ENCODE results near the gene TWF2. TPM values are rescaled to one million over a fixed set of nuclear protein-coding genes. Genes with fewer than 3 reads are reported as not detected.

The TWF2 gene
- total RNA-seq, 2 donors from 2014 or later, result 52.2 to 69.2 TPM

DNA sequence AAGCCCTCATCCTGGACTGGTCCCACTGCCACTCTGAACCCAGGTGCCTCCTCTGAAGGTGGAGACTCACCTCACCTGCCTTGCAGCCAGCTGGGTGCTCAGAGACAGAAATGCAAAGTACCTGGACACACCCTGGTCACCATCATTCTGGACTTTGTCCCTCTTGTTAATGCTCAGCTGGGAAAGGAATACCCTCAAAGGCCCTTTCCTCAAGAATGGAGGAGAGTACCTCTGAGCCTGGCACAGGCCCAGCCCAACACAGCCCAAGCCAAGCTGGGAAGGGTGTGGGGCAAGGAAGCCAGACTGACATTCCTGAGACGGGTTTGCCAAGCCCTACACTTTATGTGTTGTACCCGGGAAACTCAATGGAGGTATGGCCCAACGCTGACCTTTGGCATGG, 42.0 kb downstream of the TWF2 start:
- TF ChIP-seq, protein P1, sequence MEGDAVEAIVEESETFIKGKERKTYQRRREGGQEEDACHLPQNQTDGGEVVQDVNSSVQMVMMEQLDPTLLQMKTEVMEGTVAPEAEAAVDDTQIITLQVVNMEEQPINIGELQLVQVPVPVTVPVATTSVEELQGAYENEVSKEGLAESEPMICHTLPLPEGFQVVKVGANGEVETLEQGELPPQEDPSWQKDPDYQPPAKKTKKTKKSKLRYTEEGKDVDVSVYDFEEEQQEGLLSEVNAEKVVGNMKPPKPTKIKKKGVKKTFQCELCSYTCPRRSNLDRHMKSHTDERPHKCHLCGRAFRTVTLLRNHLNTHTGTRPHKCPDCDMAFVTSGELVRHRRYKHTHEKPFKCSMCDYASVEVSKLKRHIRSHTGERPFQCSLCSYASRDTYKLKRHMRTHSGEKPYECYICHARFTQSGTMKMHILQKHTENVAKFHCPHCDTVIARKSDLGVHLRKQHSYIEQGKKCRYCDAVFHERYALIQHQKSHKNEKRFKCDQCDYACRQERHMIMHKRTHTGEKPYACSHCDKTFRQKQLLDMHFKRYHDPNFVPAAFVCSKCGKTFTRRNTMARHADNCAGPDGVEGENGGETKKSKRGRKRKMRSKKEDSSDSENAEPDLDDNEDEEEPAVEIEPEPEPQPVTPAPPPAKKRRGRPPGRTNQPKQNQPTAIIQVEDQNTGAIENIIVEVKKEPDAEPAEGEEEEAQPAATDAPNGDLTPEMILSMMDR (IDR thresholded peaks at IDR 0.05), result no peak
- no peaks in the 10 kb centered on the region for H3K27me3 ChIP-seq (replicated peaks; ENCODE audit: insufficient read depth)
- H3K9me3 ChIP-seq, result no peaks in the 10 kb centered on the region
- H3K27ac ChIP-seq, result no peak overlapping the region
- H3K36me3 ChIP-seq, result no peaks in the 10 kb centered on the region
- H3K4me3 ChIP-seq, result no peak overlapping the region
- H3K4me1 ChIP-seq (ENCODE audit: control insufficient read depth in 1 of 2, low read depth in 2 of 2), result peaks cover 16 to 28% of the 10 kb centered on the region in 2 donors
- DNase-seq (ENCODE audit: low spot score), result no peak
- ATAC-seq (ENCODE audit: insufficient number of reproducible peaks, low FRiP score, low read depth), result no peak

DNA sequence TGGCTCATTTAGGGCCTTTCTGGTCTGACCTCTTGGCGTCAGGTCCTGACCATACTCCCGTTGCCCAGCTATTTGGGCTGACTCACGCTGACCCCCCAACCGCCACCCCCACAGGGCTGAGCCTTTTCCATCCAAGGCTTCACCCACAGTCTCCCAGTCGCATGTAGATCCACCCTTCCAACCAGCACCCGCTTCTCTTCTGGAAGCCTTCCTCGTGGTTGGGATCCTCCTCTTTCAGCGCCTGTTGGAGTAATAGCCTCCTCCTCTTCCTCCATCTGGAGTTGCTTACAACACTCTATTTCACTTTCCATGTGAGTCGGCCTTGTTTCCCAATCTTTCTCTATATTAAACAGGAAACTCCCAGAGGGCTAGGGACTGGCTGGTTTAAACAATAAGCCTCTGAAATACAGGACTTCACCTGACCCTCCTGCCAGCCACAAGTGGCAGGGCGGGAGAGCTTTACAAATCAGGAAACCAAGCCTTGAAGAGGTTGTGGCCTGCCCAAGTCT, 43.1 kb downstream of the TWF2 start:
- TF ChIP-seq, protein P1 (IDR thresholded peaks at IDR 0.05), result no peak
- Histone ChIP-seq H3K27me3 (replicated peaks; ENCODE audit: insufficient read depth) (no peaks in the 10 kb centered on the region), H3K27ac (no peak overlapping the region), H3K36me3 (no peaks in the 10 kb centered on the region), H3K4me3 (no peak overlapping the region), H3K4me1 (ENCODE audit: control insufficient read depth in 1 of 2, low read depth in 2 of 2) (peaks cover 16 to 29% of the 10 kb centered on the region in 2 donors), H3K9me3 (no peaks in the 10 kb centered on the region)
- no peak for ATAC-seq (ENCODE audit: insufficient number of reproducible peaks, low FRiP score, low read depth)
- DNase-seq (ENCODE audit: low spot score), result no peak

DNA sequence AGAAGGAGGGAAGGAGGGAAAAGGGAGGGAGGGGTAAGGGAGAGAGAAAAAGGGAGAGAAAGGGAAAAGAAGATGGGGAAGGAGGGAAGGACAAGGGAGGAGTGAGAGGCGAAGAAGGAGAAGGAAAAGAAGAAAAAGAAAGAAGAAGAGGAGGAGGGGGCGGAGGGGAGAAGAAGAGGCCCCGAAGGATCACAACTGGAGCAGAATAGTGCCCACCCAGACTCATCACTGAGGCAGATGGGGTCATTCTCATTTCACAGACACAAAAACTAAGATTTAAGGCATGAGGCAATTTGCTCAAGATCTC, 43.7 kb downstream of the TWF2 start:
- no peak overlapping the region for H3K27ac ChIP-seq
- DNase-seq (ENCODE audit: low spot score) (no peak), ATAC-seq (ENCODE audit: insufficient number of reproducible peaks, low FRiP score, low read depth) (no peak)
- H3K9me3 ChIP-seq, result no peaks in the 10 kb centered on the region
- TF ChIP-seq, protein P1 (IDR thresholded peaks at IDR 0.05), result no peak
- H3K27me3 ChIP-seq (replicated peaks; ENCODE audit: insufficient read depth), result no peaks in the 10 kb centered on the region
- no peak overlapping the region for H3K4me3 ChIP-seq
- peaks cover 20 to 36% of the 10 kb centered on the region in 2 donors for H3K4me1 ChIP-seq (ENCODE audit: control insufficient read depth in 1 of 2, low read depth in 2 of 2)
- no peaks in the 10 kb centered on the region for H3K36me3 ChIP-seq

DNA sequence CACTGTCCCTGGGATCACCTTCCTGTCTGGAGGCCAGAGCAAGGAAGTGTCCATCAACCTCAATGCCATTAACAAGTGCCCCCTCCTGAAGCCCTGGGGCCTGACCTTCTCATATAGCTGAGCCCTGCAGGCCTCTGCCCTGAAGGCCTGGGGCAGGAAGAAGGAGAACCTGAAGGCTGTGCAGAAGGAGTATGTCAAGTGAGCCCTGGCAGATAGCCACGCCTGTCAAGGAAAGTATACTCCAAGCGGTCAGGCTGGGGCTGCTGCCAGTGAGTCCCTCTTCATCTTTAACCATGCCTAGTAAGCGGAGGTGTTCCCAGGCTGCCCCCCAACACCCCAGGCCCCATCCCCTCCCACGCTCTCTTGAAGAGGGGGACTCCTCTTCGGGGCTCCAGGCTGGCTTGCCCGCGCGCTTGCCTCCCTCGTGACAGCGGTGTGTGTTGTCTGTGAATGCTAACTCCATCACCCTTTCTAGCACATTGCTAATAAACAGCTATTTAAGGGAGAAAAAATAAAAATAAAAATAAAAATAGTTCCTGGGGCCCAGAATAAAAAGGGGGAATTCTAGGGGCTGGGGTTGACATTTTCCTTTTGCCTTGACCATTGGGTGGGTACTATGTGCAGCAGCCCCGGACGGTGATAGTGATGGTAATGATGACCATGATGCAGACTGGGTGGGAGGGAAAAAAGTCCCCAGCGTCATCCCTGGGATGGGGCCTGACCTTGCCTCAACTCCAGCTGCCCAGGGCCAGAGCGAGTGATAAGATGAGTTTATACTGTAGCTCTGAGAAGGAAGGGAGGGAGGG, 44.3 kb downstream of the TWF2 start:
- Histone ChIP-seq H3K4me3 (no peak overlapping the region), H3K27ac (no peak overlapping the region), H3K36me3 (no peaks in the 10 kb centered on the region), H3K27me3 (replicated peaks; ENCODE audit: insufficient read depth) (no peaks in the 10 kb centered on the region), H3K9me3 (no peaks in the 10 kb centered on the region), H3K4me1 (ENCODE audit: control insufficient read depth in 1 of 2, low read depth in 2 of 2) (peaks cover 19 to 36% of the 10 kb centered on the region in 2 donors)
- DNase-seq (ENCODE audit: low spot score) (no peak), ATAC-seq (ENCODE audit: insufficient number of reproducible peaks, low FRiP score, low read depth) (no peak)
- TF ChIP-seq, protein P1 (IDR thresholded peaks at IDR 0.05), result no peak

DNA sequence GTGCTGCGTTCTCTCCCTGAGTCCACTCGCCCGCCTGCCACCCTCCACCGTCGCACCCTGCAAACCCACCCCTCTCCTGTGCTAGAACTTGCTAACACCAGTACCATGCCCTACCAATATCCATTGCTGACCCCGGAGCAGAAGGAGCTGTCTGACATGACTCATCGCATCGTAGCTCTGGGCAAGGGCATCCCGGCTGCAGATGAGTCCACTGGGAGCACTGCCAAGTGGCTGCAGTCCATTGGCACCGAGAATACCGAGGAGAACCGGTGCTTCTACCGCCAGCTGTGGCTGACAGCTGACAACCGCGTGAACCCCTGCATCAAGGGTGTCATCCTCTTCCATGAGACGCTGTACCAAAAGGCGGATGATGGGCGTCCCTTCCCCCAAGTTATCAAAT, 45.9 kb downstream of the TWF2 start:
- Histone ChIP-seq H3K9me3 (no peaks in the 10 kb centered on the region), H3K27me3 (replicated peaks; ENCODE audit: insufficient read depth) (no peaks in the 10 kb centered on the region), H3K27ac (no peak overlapping the region), H3K36me3 (no peaks in the 10 kb centered on the region), H3K4me1 (ENCODE audit: control insufficient read depth in 1 of 2, low read depth in 2 of 2) (peaks cover 10 to 28% of the 10 kb centered on the region in 2 donors), H3K4me3 (no peak overlapping the region)
- TF ChIP-seq, protein P1 (IDR thresholded peaks at IDR 0.05), result no peak
- DNase-seq (ENCODE audit: low spot score) (no peak), ATAC-seq (ENCODE audit: insufficient number of reproducible peaks, low FRiP score, low read depth) (no peak)
